Naive thymus-derived CD4-positive, alpha-beta T cell (primary cell): ENCODE data around the gene PPP2R3C. TPM values are rescaled to one million over a fixed set of nuclear protein-coding genes. Genes with fewer than 3 reads are reported as not detected.
A peak's percentile ranks its signal among the peaks of the same experiment; 100 is the strongest.

Experiments
- ATAC-seq: fragments of 150-1000 bp; cut with Tn5 transposase; 2 replicates; pipeline ENCODE4 v1.10.0; 2021; ENCODE audit warnings: mild to moderate bottlenecking, moderate library complexity
- CTCF ChIA-PET: fragments of 350-600 bp; sonication (Branson Sonifier 250); formaldehyde crosslinking; loops from one replicate; lab custom pipeline; 2021; ENCODE audit warnings: antibody characterized with exemption; lab: Charles Lee
- POLR2A ChIA-PET: fragments of 350-600 bp; sonication (Branson Sonifier 250); formaldehyde crosslinking; loops from one replicate; lab custom pipeline; 2021; ENCODE audit warnings: antibody characterized with exemption, inconsistent platforms; lab: Charles Lee
- DNase-seq, 9 donors: peaks; one replicate each; pipeline versions ENCODE4 v3.0.0 to v3.0.0-alpha.2; 2020 to 2022; ENCODE audit warnings: mixed read lengths in 1 of 9
- H3K27ac ChIP-seq: one replicate; pipeline ENCODE4 v1.7.0; 2013; ENCODE audit warnings: mild to moderate bottlenecking, low read depth, low read length, moderate library complexity
- H3K27me3 ChIP-seq, 2 donors: one replicate each; pipeline ENCODE4 v1.7.0; 2013; ENCODE audit warnings: low read length in 2 of 2, mild to moderate bottlenecking in 2 of 2, moderate library complexity in 2 of 2; ENCODE audit not compliant: control insufficient read depth in 2 of 2, insufficient read depth in 2 of 2
- H3K36me3 ChIP-seq, 3 experiments: 1 replicate in 2 of 3; 2 replicates in 1 of 3; pipeline ENCODE4 v1.7.0; 2013; ENCODE audit warnings: low read length in 3 of 3, mild to moderate bottlenecking in 3 of 3, moderate library complexity in 1 of 3; ENCODE audit not compliant: insufficient read depth in 3 of 3, control insufficient read depth in 2 of 3
- H3K4me1 ChIP-seq, 2 donors: one replicate each; pipeline ENCODE4 v1.7.0; 2013; ENCODE audit warnings: low read length in 2 of 2, mild to moderate bottlenecking in 2 of 2, moderate library complexity in 1 of 2; ENCODE audit not compliant: control insufficient read depth in 2 of 2, insufficient read depth in 2 of 2
- H3K4me3 ChIP-seq: 2 replicates; pipeline ENCODE4 v1.7.0; 2013; ENCODE audit warnings: mild to moderate bottlenecking, low read length
- H3K9me3 ChIP-seq, 3 experiments: 1 replicate in 2 of 3; 2 replicates in 1 of 3; pipeline ENCODE4 v1.7.0; 2013; ENCODE audit warnings: low read length in 3 of 3; ENCODE audit not compliant: control insufficient read depth in 2 of 3
- H3K27ac Mint-ChIP-seq, 9 donors: one replicate each; pipeline ENCODE4 v1.8.0; 2020 to 2022; ENCODE audit warnings: mixed read lengths in 9 of 9, mild to moderate bottlenecking in 8 of 9, moderate library complexity in 5 of 9, inconsistent platforms in 2 of 9
- H3K27me3 Mint-ChIP-seq, 5 donors: one replicate each; pipeline ENCODE4 v1.8.0; 2021 to 2022; ENCODE audit warnings: mixed read lengths in 5 of 5, mild to moderate bottlenecking in 1 of 5
- H3K36me3 Mint-ChIP-seq, 5 donors: one replicate each; pipeline ENCODE4 v1.8.0; 2020 to 2022; ENCODE audit warnings: mixed read lengths in 5 of 5, mild to moderate bottlenecking in 3 of 5, inconsistent platforms in 1 of 5
- H3K4me1 Mint-ChIP-seq, 7 donors: one replicate each; pipeline ENCODE4 v1.8.0; 2020 to 2022; ENCODE audit warnings: mixed read lengths in 7 of 7, mild to moderate bottlenecking in 3 of 7, inconsistent platforms in 1 of 7
- H3K4me3 Mint-ChIP-seq, 10 donors: one replicate each; pipeline ENCODE4 v1.8.0; 2020 to 2022; ENCODE audit warnings: mild to moderate bottlenecking in 10 of 10, mixed read lengths in 10 of 10, moderate library complexity in 6 of 10, inconsistent platforms in 2 of 10
- H3K9me3 Mint-ChIP-seq, 11 donors: one replicate each; pipeline ENCODE4 v1.8.0; 2020 to 2022; ENCODE audit warnings: mixed read lengths in 11 of 11, mild to moderate bottlenecking in 4 of 11, inconsistent platforms in 1 of 11, moderate library complexity in 1 of 11
- intact Hi-C, 2 donors: fragments of 100-400 bp; cut with micrococcal nuclease; formaldehyde crosslinking; loops; one replicate each; pipeline ENCODE4 v1.15.1; 2023
- polyA plus RNA-seq, 2 donors: library from polyadenylated mRNA; unstranded; fragments of 300-500 nt; fragmentation: Illumina TruSeq; gene quantifications; one replicate each; pipeline ENCODE4 v1.2.3, GENCODE V29; 2021
- total RNA-seq, 6 experiments: library from RNA in 5 of 6; stranded (reverse) in 5 of 6; gene quantifications; 1 replicate in 5 of 6; 2 replicates in 1 of 6; pipeline ENCODE4 v1.2.3 and lab custom pipeline; 2021 to 2026

PPP2R3C gene
- total and polyA plus RNA-seq, 7 experiments from 2014 or later = 31.4 to 52.2 (median 36.7) TPM

DNA sequence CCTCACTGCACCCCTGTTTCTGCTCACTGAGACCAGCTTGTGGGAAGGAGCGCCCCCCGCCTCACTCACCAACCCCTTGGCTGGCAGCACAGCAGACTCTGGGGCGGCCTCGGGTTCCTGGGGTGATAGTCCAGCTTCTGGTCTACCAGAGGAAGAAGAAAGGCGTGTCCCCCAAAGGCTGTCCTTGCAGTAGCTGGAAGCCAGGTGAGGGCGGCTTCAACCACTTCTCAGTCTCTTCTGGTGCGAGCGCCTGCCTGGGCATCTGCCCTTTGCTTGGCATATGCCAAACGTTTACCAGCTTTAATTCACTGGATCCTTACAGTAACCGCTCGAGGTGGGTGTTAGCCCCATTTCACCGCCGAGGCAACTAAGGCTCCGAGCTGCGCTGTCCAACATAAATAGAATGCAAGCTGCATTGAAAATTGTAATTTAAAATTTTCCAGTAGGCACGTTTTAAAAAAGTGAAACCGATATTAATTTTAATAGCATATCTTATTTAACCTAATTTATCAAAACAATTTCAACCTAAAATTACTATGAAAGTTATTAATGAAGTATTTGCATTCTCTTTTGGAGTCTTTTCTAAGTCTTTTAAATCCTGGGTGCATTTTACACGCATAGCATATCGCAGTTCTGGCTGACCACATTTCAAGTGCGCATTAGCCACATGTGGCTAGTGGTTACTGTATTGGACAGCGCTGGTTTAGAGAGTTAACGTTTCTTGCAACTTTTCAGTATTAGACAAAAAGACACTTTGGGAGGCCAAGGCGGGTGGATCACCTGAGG lies 74.8 kb downstream of the PPP2R3C start:
- H3K27me3 Mint-ChIP-seq = no peaks in the 10 kb centered on the region
- H3K27ac Mint-ChIP-seq = peak overlapping the region; percentile 96 to 100 (median 98)
- H3K4me1 ChIP-seq = peaks cover 11 to 19% of the 10 kb centered on the region in 2 donors
- ChIA-PET POLR2A (interaction anchor here (0.6 to 3.2 kb wide), 18 partner anchors 11 to 507 kb away, joined by 3 to 44 read pairs (median 4); partner anchors contain the start of genes NFKBIA, PPP2R3C, PRORP and PSMA6), CTCF (interaction anchor here (0.7 to 1.6 kb wide), 3 partner anchors 35 to 366 kb away, joined by 3 read pairs; no protein-coding TSS in a partner anchor)
- DNase-seq (no peak), ATAC-seq (no peak)
- H3K9me3 Mint-ChIP-seq = no peaks in the 10 kb centered on the region
- peak overlapping the region; percentile 99 for H3K27ac ChIP-seq
- H3K27me3 ChIP-seq = no peaks in the 10 kb centered on the region
- H3K36me3 Mint-ChIP-seq = peaks cover 0 to 9% (median 5%) of the 10 kb centered on the region in 5 donors
- peak overlapping the region; percentile 80 for H3K4me3 ChIP-seq
- H3K4me1 Mint-ChIP-seq = peaks cover 13 to 39% (median 34%) of the 10 kb centered on the region in 7 donors
- no peaks in the 10 kb centered on the region for H3K36me3 ChIP-seq
- intact Hi-C loops = loop anchor here (1.0 to 5.0 kb wide), 17 partner anchors 9 to 780 kb away; partner anchors contain the start of genes NFKBIA (in 2 of the 2), PRORP (in 2 of the 2), PSMA6 (in 2 of the 2) and SRP54 (in 2 of the 2)
- H3K4me3 Mint-ChIP-seq = peak overlapping the region; percentile 88 to 99 (median 92)
- H3K9me3 ChIP-seq = no peaks in the 10 kb centered on the region

DNA sequence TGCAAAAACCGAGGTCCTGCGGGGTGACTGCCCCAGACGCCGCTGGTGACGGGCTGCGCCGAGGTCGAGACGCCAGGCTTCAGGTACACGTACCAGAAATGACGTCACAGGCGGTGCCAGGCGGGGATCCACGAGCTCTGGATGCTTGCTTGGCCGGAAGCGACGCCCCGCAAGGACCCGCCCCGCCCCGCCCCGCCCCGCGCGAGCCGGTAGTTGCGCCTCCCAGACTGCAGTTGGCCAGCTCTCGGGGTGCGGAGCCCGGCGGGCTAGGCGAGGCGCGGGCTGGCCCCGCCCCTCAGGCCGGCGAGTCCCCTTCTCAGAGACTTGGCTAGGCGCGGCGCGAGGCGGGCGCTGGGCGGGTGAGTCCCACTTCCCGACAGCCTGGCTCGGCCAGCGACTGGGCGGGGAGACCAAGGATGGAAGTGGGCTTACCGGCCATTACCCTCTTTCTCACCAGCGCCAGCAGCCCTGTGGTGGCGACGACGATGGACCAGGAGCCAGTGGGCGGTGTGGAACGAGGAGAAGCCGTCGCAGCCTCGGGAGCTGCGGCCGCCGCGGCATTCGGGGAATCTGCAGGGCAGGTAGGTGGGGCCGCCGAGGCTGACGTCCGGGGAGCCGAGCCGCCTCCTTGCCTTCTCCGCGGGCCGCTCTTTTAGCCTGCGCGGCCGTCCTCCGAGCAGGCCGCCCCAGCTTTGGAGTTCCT lies 75.6 kb downstream of the PPP2R3C start, which contains the start of gene FAM177A1:
TSS of gene FAM177A1 (plus strand) at position 225 of the 703 bp plus-strand sequence. CDS start at position 417, 192 bp downstream.
- Histone ChIP-seq H3K4me3 (peak within 1 kb of the TSS; percentile 80), H3K4me1 (peaks cover 11 to 19% of the 10 kb centered on the region in 2 donors), H3K9me3 (no peaks in the 10 kb centered on the region), H3K27me3 (no peaks in the 10 kb centered on the region), H3K27ac (peak within 1 kb of the TSS; percentile 99), H3K36me3 (no peaks in the 10 kb centered on the region)
- H3K27ac Mint-ChIP-seq = peak within 1 kb of the TSS; percentile 96 to 100 (median 99)
- peaks cover 13 to 39% (median 34%) of the 10 kb centered on the region in 7 donors for H3K4me1 Mint-ChIP-seq
- peaks cover 0 to 7% (median 5%) of the 10 kb centered on the region in 5 donors for H3K36me3 Mint-ChIP-seq
- POLR2A ChIA-PET = interaction anchor here (0.6 to 3.2 kb wide), 24 partner anchors 9 to 506 kb away, joined by 3 to 44 read pairs (median 4); partner anchors contain the start of genes BAZ1A, NFKBIA, PPP2R3C and PRORP
- H3K4me3 Mint-ChIP-seq = peak within 1 kb of the TSS; percentile 88 to 99 (median 93)
- DNase-seq (peak; percentile 89 to 100 (median 98)), ATAC-seq (peak; percentile 94)
- H3K9me3 Mint-ChIP-seq = no peaks in the 10 kb centered on the region
- no peaks in the 10 kb centered on the region for H3K27me3 Mint-ChIP-seq
- intact Hi-C loops = loop anchor here (1.0 to 5.0 kb wide), 17 partner anchors 8 to 781 kb away; partner anchors contain the start of genes NFKBIA (in 2 of the 2), PRORP (in 2 of the 2), PSMA6 (in 2 of the 2) and SRP54 (in 2 of the 2)
- CTCF ChIA-PET = interaction anchor here (0.7 kb wide), 1 partner anchor 36 kb away, joined by 3 read pairs; no protein-coding TSS in a partner anchor

DNA sequence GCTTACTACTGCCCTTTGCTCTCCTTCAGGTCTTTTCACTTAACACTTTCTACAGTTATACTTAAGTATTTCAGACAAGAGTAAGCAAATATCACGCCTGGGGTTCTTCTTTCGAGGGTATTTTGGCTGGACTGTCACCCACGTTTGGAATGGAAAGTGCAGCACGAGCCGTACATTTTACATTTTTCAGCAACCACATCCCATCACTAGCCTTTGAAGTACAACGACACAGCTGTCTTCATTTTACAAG lies 76.1 kb downstream of the PPP2R3C start:
- POLR2A ChIA-PET = interaction anchor here (0.6 to 3.2 kb wide), 20 partner anchors 9 to 763 kb away, joined by 3 to 44 read pairs (median 4); partner anchors contain the start of genes BAZ1A, NFKBIA, PPP2R3C and PRORP

DNA sequence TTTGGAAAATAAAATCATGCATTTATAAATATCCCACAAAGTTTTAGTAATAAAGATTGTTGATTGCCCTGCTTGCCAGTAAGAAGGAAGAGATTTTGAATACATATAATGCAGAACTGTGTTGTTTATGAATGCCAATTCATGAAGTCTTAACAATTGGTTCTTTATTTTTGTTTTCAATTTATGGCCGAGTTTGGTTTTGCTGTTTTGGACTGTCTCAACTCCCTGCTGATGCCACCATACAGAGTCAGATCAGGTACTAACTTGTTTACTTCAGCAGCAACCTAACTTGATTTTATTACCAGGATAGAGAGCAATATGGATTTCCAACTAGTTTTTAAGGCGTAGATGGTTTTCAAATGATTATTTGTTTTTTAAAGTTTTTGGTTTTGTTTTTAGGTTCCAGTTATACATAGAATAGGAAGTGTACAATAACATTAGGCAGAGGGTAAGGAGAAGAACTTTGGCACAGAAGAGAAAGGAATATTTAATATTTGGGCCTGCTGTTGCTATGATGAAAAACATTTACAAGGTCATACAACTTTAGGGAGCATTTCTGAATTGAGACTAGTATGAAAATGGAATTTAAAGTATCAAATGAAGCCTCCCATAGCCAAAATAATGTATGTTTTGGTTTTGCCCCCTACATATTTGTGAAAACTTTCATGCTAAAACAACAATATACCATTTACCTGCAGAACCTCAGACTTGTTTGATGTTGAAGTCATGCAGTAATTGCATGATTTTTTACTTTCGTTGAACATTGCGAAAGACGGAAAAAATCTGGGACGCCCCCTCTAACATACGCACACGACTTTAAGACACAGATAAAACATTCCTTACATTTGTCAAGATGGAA lies 76.6 kb downstream of the PPP2R3C start:
- ATAC-seq = peak; percentile 21
- H3K27ac ChIP-seq = peak overlapping the region; percentile 99
- Mint-ChIP-seq H3K27me3 (no peaks in the 10 kb centered on the region), H3K36me3 (peaks cover 0 to 3% (median 0%) of the 10 kb centered on the region in 5 donors), H3K27ac (peak overlapping the region; percentile 96 to 100 (median 99)), H3K9me3 (no peaks in the 10 kb centered on the region), H3K4me1 (peaks cover 10 to 36% (median 33%) of the 10 kb centered on the region in 7 donors), H3K4me3 (peak overlapping the region; percentile 88 to 99 (median 93))
- CTCF ChIA-PET = no interaction called here
- no peaks in the 10 kb centered on the region for H3K9me3 ChIP-seq
- intact Hi-C loops = loop anchor here (5.0 kb wide), 4 partner anchors 37 to 782 kb away; partner anchors contain the start of genes BRMS1L (in 1 of the 2), EAPP (in 1 of the 2) and RALGAPA1 (in 1 of the 2)
- H3K4me3 ChIP-seq = peak overlapping the region; percentile 80
- no peaks in the 10 kb centered on the region for H3K36me3 ChIP-seq
- POLR2A ChIA-PET = interaction anchor here (0.6 to 3.2 kb wide), 18 partner anchors 8 to 764 kb away, joined by 3 to 44 read pairs (median 4); partner anchors contain the start of genes BAZ1A, NFKBIA, PPP2R3C and PRORP
- DNase-seq = peak in 1 of 9 donors; percentile 84
- H3K4me1 ChIP-seq = peaks cover 11 to 19% of the 10 kb centered on the region in 2 donors
- no peaks in the 10 kb centered on the region for H3K27me3 ChIP-seq

More for the DNA sequence above, 76.1 kb downstream of the PPP2R3C start:
- no peak for DNase-seq
- Mint-ChIP-seq H3K27ac (peak overlapping the region; percentile 96 to 100 (median 99)), H3K4me1 (peaks cover 12 to 38% (median 34%) of the 10 kb centered on the region in 7 donors), H3K27me3 (no peaks in the 10 kb centered on the region), H3K9me3 (no peaks in the 10 kb centered on the region), H3K4me3 (peak overlapping the region; percentile 88 to 99 (median 93)), H3K36me3 (peaks cover 0 to 6% (median 3%) of the 10 kb centered on the region in 5 donors)
- Histone ChIP-seq H3K36me3 (no peaks in the 10 kb centered on the region), H3K4me1 (peaks cover 11 to 19% of the 10 kb centered on the region in 2 donors), H3K9me3 (no peaks in the 10 kb centered on the region), H3K4me3 (peak overlapping the region; percentile 80), H3K27me3 (no peaks in the 10 kb centered on the region), H3K27ac (peak overlapping the region; percentile 99)
- no peak for ATAC-seq
- intact Hi-C loops = loop anchor here (1.0 to 5.0 kb wide), 17 partner anchors 7 to 782 kb away; partner anchors contain the start of genes NFKBIA (in 2 of the 2), PRORP (in 2 of the 2), PSMA6 (in 2 of the 2) and SRP54 (in 2 of the 2)
- CTCF ChIA-PET = no interaction called here

DNA sequence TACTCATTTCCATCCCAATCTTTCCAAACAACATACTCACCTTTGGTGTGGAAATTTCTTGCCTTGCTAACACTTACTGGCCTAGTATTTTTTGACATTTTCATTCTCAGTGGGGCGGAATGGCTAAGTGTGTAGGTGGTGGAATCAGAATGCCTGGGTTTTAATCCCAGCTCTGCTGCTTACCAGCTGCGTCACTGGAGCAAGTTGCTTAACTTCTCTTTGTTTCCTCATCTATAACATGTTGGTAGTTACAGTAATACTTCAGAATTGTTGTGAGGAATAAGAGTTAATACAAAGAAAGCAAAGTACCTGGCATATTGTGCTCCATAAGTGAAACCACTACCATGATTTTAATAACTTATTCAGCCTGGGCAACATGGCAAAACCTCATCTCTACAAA lies 78.7 kb downstream of the PPP2R3C start:
- Mint-ChIP-seq H3K4me1 (peaks cover 8 to 29% (median 22%) of the 10 kb centered on the region in 7 donors), H3K4me3 (no peak overlapping the region), H3K27ac (peak overlapping the region in 7 of 9 donors; percentile 4 to 86 (median 40)), H3K9me3 (no peaks in the 10 kb centered on the region), H3K36me3 (peaks cover 0 to 1% (median 0%) of the 10 kb centered on the region in 5 donors), H3K27me3 (no peaks in the 10 kb centered on the region)
- peaks cover 10 to 19% of the 10 kb centered on the region in 2 donors for H3K4me1 ChIP-seq
- no peak overlapping the region for H3K4me3 ChIP-seq
- ATAC-seq = no peak
- no peaks in the 10 kb centered on the region for H3K36me3 ChIP-seq
- POLR2A ChIA-PET = interaction anchor here (0.6 to 1.8 kb wide), 4 partner anchors 60 to 363 kb away, joined by 3 to 7 read pairs (median 3); partner anchors contain the start of genes NFKBIA and SRP54
- H3K9me3 ChIP-seq = no peaks in the 10 kb centered on the region
- CTCF ChIA-PET = no interaction called here
- no peak for DNase-seq
- H3K27me3 ChIP-seq = no peaks in the 10 kb centered on the region
- H3K27ac ChIP-seq = no peak overlapping the region
- intact Hi-C loops = no loop called here
